KMS-11 (cell line): Measurements from ENCODE around the gene LSM7.

Source experiments
- H2AFZ ChIP-seq: fragments of 200-600 bp; sonication (generic); 2 replicates; pipeline ENCODE4 v1.6.1; 2016; ENCODE audit warnings: antibody characterized with exemption, mixed run types, low read depth
- H3K27ac ChIP-seq: fragments of 200-600 bp; sonication (generic); 2 replicates; pipeline ENCODE4 v1.6.1; 2016; ENCODE audit warnings: mild to moderate bottlenecking, mixed run types
- H3K27me3 ChIP-seq: fragments of 200-600 bp; sonication (generic); 2 replicates; pipeline ENCODE4 v1.6.1; 2017; ENCODE audit warnings: mild to moderate bottlenecking, low read depth, mixed run types, moderate library complexity; ENCODE audit not compliant: insufficient read depth
- H3K36me3 ChIP-seq: fragments of 200-600 bp; sonication (generic); 2 replicates; pipeline ENCODE4 v1.6.1; 2017; ENCODE audit warnings: mild to moderate bottlenecking, mixed run types; ENCODE audit not compliant: insufficient read depth
- H3K4me1 ChIP-seq: fragments of 200-600 bp; sonication (generic); 2 replicates; pipeline ENCODE4 v1.6.1; 2016; ENCODE audit warnings: mild to moderate bottlenecking, low read depth, mixed run types; ENCODE audit not compliant: poor library complexity, severe bottlenecking
- H3K4me2 ChIP-seq: fragments of 200-600 bp; sonication (generic); 2 replicates; pipeline ENCODE4 v1.7.0; 2016; ENCODE audit warnings: mild to moderate bottlenecking, mixed run types
- H3K4me3 ChIP-seq: fragments of 200-600 bp; sonication (generic); IDR thresholded peaks from 2 replicates; pipeline ENCODE4 v1.6.1; 2017; ENCODE audit warnings: low read depth, low read length, mixed read lengths; ENCODE audit not compliant: insufficient read depth
- H3K79me2 ChIP-seq: fragments of 200-600 bp; sonication (generic); 2 replicates; pipeline ENCODE4 v1.6.1; 2016; ENCODE audit warnings: low read depth, mixed run types; ENCODE audit not compliant: insufficient read depth
- H3K9ac ChIP-seq: fragments of 200-600 bp; sonication (generic); 2 replicates; pipeline ENCODE4 v1.6.1; 2016; ENCODE audit warnings: mild to moderate bottlenecking, mixed run types
- H4K20me1 ChIP-seq: fragments of 200-600 bp; sonication (generic); 2 replicates; pipeline ENCODE4 v1.6.1; 2016; ENCODE audit warnings: mild to moderate bottlenecking, mixed run types; ENCODE audit not compliant: insufficient read depth
- TF ChIP-seq, protein P1 (sequence below): fragments of 200-600 bp; sonication (generic); conservative IDR thresholded peaks from 2 replicates; pipeline ENCODE4 v1.6.1; 2017; ENCODE audit warnings: low read depth, mild to moderate bottlenecking, antibody characterized with exemption, low read length, moderate library complexity, mixed read lengths

The LSM7 gene

DNA sequence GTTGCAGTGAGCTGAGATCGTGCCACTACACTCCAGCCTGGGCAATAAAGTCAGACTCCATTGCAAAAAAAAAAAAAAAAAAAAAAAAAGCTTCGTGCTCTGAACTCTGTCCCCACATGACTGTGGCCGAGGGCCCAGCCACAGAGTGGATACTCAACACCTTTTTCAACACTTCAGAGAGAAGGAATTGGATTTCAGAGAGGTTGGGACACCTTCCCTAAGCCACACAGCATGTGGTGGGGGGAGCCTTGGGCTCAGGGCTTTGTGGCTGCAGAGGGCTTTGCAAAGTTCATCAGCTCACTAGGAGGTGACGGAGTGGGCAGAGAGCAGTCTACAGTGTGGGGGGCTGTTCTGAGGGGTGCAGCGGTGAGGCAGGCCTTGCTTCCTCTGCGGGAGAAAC lies 9.5 kb downstream of the LSM7 start:
- Histone ChIP-seq H3K79me2 (no peaks in the 10 kb centered on the region), H2AFZ (no peak overlapping the region), H3K4me2 (no peak overlapping the region), H3K27ac (no peak overlapping the region), H3K4me1 (no peaks in the 10 kb centered on the region), H3K9ac (no peak overlapping the region), H4K20me1 (no peaks in the 10 kb centered on the region), H3K4me3 (no peak overlapping the region), H3K27me3 (no peaks in the 10 kb centered on the region; the same call in 1 of the 2 replicates), H3K36me3 (no peaks in the 10 kb centered on the region)
- TF ChIP-seq, protein P1, sequence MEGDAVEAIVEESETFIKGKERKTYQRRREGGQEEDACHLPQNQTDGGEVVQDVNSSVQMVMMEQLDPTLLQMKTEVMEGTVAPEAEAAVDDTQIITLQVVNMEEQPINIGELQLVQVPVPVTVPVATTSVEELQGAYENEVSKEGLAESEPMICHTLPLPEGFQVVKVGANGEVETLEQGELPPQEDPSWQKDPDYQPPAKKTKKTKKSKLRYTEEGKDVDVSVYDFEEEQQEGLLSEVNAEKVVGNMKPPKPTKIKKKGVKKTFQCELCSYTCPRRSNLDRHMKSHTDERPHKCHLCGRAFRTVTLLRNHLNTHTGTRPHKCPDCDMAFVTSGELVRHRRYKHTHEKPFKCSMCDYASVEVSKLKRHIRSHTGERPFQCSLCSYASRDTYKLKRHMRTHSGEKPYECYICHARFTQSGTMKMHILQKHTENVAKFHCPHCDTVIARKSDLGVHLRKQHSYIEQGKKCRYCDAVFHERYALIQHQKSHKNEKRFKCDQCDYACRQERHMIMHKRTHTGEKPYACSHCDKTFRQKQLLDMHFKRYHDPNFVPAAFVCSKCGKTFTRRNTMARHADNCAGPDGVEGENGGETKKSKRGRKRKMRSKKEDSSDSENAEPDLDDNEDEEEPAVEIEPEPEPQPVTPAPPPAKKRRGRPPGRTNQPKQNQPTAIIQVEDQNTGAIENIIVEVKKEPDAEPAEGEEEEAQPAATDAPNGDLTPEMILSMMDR: no peak

DNA sequence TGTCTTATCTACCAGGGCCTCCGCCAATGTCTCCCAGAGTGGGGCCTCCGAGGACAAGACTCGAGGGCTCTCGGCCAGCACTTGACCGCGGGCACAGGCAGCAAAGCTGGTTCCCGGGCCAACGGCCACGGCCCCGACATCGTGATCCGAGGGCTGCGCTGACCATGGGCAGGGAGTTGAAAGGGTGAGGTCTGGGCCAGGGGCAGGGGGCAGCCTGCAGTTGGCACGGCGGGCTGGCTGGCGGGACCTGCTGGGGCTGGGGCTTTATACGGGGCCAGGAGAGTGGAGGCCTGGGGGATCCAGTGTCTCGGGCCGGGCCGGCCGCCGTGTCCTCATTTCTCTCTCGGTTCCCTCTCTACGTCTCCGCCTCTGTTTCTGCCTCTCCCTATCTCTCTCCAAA lies 10.6 kb downstream of the LSM7 start:
- Histone ChIP-seq H3K9ac (no peak overlapping the region), H3K36me3 (no peaks in the 10 kb centered on the region), H2AFZ (no peak overlapping the region), H3K4me1 (no peaks in the 10 kb centered on the region), H3K27ac (no peak overlapping the region), H3K79me2 (no peaks in the 10 kb centered on the region), H3K27me3 (no peaks in the 10 kb centered on the region; the same call in 1 of the 2 replicates), H3K4me2 (no peak overlapping the region), H3K4me3 (no peak overlapping the region), H4K20me1 (no peaks in the 10 kb centered on the region)
- TF ChIP-seq, protein P1: no peak

DNA sequence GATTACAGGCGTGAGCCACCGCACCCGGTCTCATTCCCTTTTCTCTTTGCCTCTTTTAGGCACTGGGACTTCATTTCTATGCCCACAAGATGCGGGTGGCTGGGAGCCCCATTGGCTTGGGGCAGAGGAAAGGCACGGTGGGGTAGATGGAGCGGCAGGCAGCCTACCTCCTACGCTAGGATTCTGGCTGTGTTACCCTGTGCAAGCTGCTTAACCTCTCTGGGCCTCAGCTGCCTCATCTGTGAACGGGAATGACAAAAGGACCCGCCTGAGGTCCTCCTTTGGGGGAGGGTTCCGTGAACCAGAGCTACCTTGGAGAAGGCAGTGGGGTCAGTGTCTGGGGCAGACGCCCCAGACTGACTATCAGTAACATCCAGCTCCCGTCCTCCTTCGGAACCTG lies 11.1 kb downstream of the LSM7 start:
- H3K79me2 ChIP-seq: no peaks in the 10 kb centered on the region
- H3K4me2 ChIP-seq: no peak overlapping the region
- TF ChIP-seq, protein P1: no peak
- H3K9ac ChIP-seq: no peak overlapping the region
- H3K27me3 ChIP-seq: peaks cover 2% of the 10 kb centered on the region; the same call in 1 of the 2 replicates
- H3K4me3 ChIP-seq: no peak overlapping the region
- H3K27ac ChIP-seq: no peak overlapping the region
- no peaks in the 10 kb centered on the region for H4K20me1 ChIP-seq
- no peak overlapping the region for H2AFZ ChIP-seq
- H3K4me1 ChIP-seq: no peaks in the 10 kb centered on the region
- no peaks in the 10 kb centered on the region for H3K36me3 ChIP-seq

DNA sequence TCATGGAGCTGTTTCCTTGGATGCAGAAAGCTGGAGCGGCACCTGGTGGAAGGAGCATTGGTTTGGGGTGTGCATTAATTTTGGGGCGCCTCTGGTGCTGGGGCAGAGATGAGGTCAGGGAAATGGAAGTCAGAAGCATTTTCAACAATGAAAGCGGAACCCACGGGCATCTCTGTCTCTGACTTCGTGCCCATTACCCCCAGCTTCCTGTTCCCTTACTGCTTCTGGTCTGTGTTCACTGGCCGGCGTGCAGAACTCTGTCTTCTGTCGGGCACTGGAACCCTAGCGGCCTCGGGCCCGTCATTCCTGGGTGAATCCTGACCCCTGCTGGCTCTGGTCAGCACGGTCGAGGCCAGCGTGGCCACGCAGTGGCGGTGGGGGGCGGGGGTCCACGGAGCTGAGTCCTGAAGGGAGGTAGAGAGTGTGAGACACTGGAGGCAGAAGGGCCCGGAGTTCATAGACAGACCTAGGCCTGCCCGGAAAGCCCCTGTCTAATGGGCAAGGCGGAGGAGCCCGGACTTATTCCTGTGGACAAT lies 12.5 kb downstream of the LSM7 start:
- H3K36me3 ChIP-seq: no peaks in the 10 kb centered on the region
- no peak overlapping the region for H3K27ac ChIP-seq
- no peak overlapping the region for H3K4me2 ChIP-seq
- H3K4me3 ChIP-seq: no peak overlapping the region
- no peaks in the 10 kb centered on the region for H4K20me1 ChIP-seq
- H3K27me3 ChIP-seq: peaks cover 4% of the 10 kb centered on the region; the same call in 1 of the 2 replicates
- no peak overlapping the region for H3K9ac ChIP-seq
- H3K4me1 ChIP-seq: no peaks in the 10 kb centered on the region
- H2AFZ ChIP-seq: no peak overlapping the region
- no peaks in the 10 kb centered on the region for H3K79me2 ChIP-seq
- TF ChIP-seq, protein P1: 0 out of 2 replicates have a peak, but pooled peaks have one; percentile 24
